T-helper 17 cell (primary cell): ENCODE measurements around the gene APOC3. TPM values are rescaled to one million over a fixed set of nuclear protein-coding genes. Genes with fewer than 3 reads are reported as not detected.

ENCODE experiments used
- ATAC-seq: fragments of 150-1000 bp; cut with Tn5 transposase; 2 replicates; pipeline ENCODE4 v1.10.0; 2021; ENCODE audit warnings: mild to moderate bottlenecking, moderate library complexity
- DNase-seq, 3 donors: peaks; one replicate each; pipeline versions ENCODE4 v3.0.0 to v3.0.0-alpha.2; 2020 to 2021
- H3K9me3 ChIP-seq: one replicate; pipeline ENCODE4 v1.7.0; 2013; ENCODE audit warnings: low read length, mild to moderate bottlenecking; ENCODE audit not compliant: control insufficient read depth, poor library complexity, severe bottlenecking
- H3K27ac Mint-ChIP-seq: one replicate; pipeline ENCODE4 v1.8.0; 2022; ENCODE audit warnings: mild to moderate bottlenecking, moderate library complexity, mixed read lengths
- H3K27me3 Mint-ChIP-seq: one replicate; pipeline ENCODE4 v1.8.0; 2022; ENCODE audit warnings: mixed read lengths
- H3K36me3 Mint-ChIP-seq: one replicate; pipeline ENCODE4 v1.8.0; 2022; ENCODE audit warnings: low read depth, mixed read lengths
- H3K4me1 Mint-ChIP-seq: one replicate; pipeline ENCODE4 v1.8.0; 2022; ENCODE audit warnings: mild to moderate bottlenecking, mixed read lengths
- H3K4me3 Mint-ChIP-seq: one replicate; pipeline ENCODE4 v1.8.0; 2022; ENCODE audit warnings: mild to moderate bottlenecking, moderate library complexity, mixed read lengths
- total RNA-seq, 4 donors: library from RNA in 2 of 4; stranded (reverse) in 2 of 4; gene quantifications; one replicate each; pipeline ENCODE4 v1.2.3 and lab custom pipeline; 2022 to 2026

The APOC3 gene
- total RNA-seq, 2 donors from 2014 or later = not detected

DNA sequence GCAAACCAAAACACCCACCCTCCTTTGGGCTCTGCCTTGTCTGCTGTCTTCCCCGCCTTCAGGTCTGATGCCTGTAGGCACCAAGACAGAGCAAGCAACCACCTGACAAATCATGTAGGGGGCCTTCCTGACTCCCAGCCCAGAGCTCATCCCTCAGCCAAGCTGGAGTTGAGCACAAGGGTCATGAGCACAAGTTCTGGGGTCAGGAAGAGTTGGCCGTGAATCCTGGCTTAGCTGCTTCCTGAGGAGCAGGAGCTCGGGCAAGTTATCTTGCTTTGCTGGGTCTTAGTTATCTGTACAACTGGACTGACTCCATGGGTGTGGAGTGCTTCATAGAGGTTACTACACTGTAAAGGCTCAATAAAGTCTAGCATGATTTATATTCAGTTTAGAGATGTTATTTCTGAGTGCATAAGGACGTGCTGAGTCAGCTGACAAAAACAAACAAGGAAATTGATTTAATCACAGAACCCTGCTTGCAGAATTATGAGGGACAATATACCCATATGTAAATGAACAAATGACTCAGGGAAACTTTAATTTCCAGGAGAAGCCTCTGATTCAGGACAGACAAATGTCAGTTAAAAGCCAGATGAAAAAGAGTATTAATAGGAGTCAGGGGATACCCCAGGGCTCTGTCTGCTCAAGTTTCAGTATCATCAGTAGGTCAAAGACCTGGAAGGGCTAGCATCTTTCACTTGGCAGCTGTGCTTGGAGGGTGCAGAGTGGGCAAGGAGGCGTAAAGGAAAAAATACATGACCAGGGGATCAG is 22.7 kb downstream of the APOC3 start:
- no peak for ATAC-seq
- Mint-ChIP-seq H3K27me3 (no peaks in the 10 kb centered on the region), H3K4me3 (peak overlapping the region; percentile 86), H3K4me1 (peaks cover 58% of the 10 kb centered on the region), H3K27ac (peak overlapping the region; percentile 95), H3K36me3 (no peaks in the 10 kb centered on the region)
- no peak for DNase-seq
- H3K9me3 ChIP-seq = no peaks in the 10 kb centered on the region

GRCh38 chr11:116853461-116854073 is 23.9 kb downstream of the APOC3 start:
- ATAC-seq (peak; percentile 97), DNase-seq (peak in 2 of 3 donors; percentile 35 to 37)
- H3K4me1 Mint-ChIP-seq = peaks cover 58% of the 10 kb centered on the region
- H3K27ac Mint-ChIP-seq = peak overlapping the region; percentile 95
- no peaks in the 10 kb centered on the region for H3K36me3 Mint-ChIP-seq
- no peaks in the 10 kb centered on the region for H3K9me3 ChIP-seq
- peak overlapping the region; percentile 86 for H3K4me3 Mint-ChIP-seq
- no peaks in the 10 kb centered on the region for H3K27me3 Mint-ChIP-seq

GRCh38 chr11:116855413-116855812 is 25.7 kb downstream of the APOC3 start:
- H3K36me3 Mint-ChIP-seq = peaks cover 2% of the 10 kb centered on the region
- H3K27ac Mint-ChIP-seq = peak overlapping the region; percentile 94
- H3K9me3 ChIP-seq = no peaks in the 10 kb centered on the region
- peak overlapping the region; percentile 50 for H3K4me3 Mint-ChIP-seq
- no peaks in the 10 kb centered on the region for H3K27me3 Mint-ChIP-seq
- H3K4me1 Mint-ChIP-seq = peaks cover 49% of the 10 kb centered on the region
- no peak for DNase-seq
- ATAC-seq = no peak

- ATAC-seq (no peak), DNase-seq (no peak)
- no peaks in the 10 kb centered on the region for H3K27me3 Mint-ChIP-seq
- peak overlapping the region; percentile 94 for H3K27ac Mint-ChIP-seq
- peaks cover 43% of the 10 kb centered on the region for H3K4me1 Mint-ChIP-seq
- no peak overlapping the region for H3K4me3 Mint-ChIP-seq
- peaks cover 2% of the 10 kb centered on the region for H3K36me3 Mint-ChIP-seq
- H3K9me3 ChIP-seq = no peaks in the 10 kb centered on the region
Observed at GRCh38 chr11:116856423-116856822, 26.7 kb downstream of the APOC3 start.

GRCh38 chr11:116857316-116857715 is 27.6 kb downstream of the APOC3 start:
- Mint-ChIP-seq H3K27me3 (no peaks in the 10 kb centered on the region), H3K36me3 (peaks cover 5% of the 10 kb centered on the region), H3K4me3 (no peak overlapping the region), H3K27ac (no peak overlapping the region), H3K4me1 (peaks cover 38% of the 10 kb centered on the region)
- DNase-seq (no peak), ATAC-seq (no peak)
- no peaks in the 10 kb centered on the region for H3K9me3 ChIP-seq

DNA sequence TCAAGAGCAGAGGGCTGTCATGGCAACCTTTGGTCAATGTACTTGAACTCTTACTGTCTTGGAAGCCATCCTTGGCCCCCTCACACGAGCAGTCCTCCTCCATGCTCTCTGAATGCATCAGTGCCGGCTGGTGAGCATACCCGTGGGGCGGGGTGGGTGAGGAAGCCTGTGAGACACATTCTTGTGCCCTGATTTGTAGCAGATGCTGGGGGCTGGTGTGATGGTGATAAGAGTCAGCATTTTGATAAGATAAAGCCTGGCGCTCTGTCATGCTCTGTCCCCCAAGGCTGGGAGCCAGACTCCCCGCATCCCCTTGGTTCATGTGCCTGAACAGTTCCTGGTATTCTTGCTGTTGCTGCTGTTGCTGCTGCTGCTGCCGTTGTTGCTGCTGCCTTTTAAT is 28.2 kb downstream of the APOC3 start:
- Mint-ChIP-seq H3K27me3 (no peaks in the 10 kb centered on the region), H3K4me1 (peaks cover 32% of the 10 kb centered on the region), H3K4me3 (no peak overlapping the region), H3K27ac (no peak overlapping the region), H3K36me3 (peaks cover 5% of the 10 kb centered on the region)
- ATAC-seq (no peak), DNase-seq (no peak)
- H3K9me3 ChIP-seq = no peaks in the 10 kb centered on the region

DNA sequence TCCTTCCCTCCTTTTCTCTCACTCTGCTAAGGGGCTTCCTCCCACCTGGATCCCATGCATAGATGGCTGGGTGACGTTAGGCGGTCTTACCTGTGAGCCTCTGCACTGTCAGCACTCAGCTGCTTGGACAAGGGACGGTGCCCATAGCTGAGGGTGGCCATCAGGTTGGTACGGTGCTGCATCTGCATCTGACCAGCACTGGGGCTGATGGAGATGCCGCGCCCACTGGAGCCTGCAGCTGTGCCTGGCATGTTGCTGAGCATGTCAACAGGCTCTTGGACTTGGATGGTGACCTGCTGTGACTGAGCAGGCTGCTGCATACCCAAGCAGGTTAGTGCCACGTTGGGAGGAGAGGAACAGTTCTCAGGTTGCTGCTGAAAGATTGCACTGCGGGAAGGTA is 29.5 kb downstream of the APOC3 start:
- ATAC-seq (no peak), DNase-seq (no peak)
- peaks cover 22% of the 10 kb centered on the region for H3K4me1 Mint-ChIP-seq
- no peaks in the 10 kb centered on the region for H3K27me3 Mint-ChIP-seq
- no peaks in the 10 kb centered on the region for H3K9me3 ChIP-seq
- peaks cover 8% of the 10 kb centered on the region for H3K36me3 Mint-ChIP-seq
- H3K27ac Mint-ChIP-seq = no peak overlapping the region
- H3K4me3 Mint-ChIP-seq = no peak overlapping the region

GRCh38 chr11:116860303-116860702 is 30.6 kb downstream of the APOC3 start:
- Mint-ChIP-seq H3K4me3 (no peak overlapping the region), H3K27me3 (no peaks in the 10 kb centered on the region), H3K4me1 (peaks cover 17% of the 10 kb centered on the region), H3K36me3 (peaks cover 12% of the 10 kb centered on the region), H3K27ac (no peak overlapping the region)
- DNase-seq (no peak), ATAC-seq (no peak)
- H3K9me3 ChIP-seq = no peaks in the 10 kb centered on the region

DNA sequence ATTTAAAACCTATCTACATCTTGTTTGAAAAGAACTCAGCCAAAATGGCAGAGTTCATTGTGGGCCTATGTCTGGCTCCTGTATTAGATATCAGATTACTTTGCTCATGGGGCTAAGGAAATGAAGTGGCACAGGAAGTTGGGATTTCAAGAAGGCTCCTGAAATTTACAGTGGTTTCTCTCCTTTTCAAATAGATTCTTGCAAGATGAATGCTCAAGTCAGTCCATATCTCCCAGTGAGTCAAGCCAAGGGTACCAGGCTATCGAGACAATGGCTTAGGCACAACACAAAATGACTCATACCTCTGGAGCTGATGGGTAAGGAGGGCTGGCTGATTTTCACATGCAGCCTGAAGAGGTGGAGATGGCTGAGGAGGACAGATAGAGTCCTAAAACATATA is 31.8 kb downstream of the APOC3 start:
- ATAC-seq = no peak
- H3K27ac Mint-ChIP-seq = peak overlapping the region; percentile 51
- H3K9me3 ChIP-seq = no peaks in the 10 kb centered on the region
- DNase-seq = no peak
- peaks cover 12% of the 10 kb centered on the region for H3K4me1 Mint-ChIP-seq
- H3K4me3 Mint-ChIP-seq = no peak overlapping the region
- H3K36me3 Mint-ChIP-seq = peaks cover 14% of the 10 kb centered on the region
- H3K27me3 Mint-ChIP-seq = no peaks in the 10 kb centered on the region

DNA sequence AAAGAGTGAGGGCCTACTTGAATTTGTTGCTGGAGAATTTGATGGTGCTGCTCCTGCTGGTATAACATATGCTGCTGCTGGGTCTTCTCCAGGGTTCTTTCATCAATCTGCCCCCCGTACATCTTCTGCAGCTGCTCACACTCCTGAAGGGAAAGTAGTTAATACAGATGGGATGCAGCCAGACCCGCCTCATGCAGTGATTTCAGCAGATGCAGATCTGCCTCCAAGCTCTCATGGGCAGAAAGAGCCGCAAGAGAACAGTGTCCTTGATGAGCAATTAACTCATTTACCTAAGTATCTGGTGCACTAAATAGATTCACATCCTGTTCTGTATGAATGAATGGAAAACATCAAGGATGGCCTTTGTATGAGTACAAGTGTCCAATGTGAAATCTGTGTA is 32.5 kb downstream of the APOC3 start:
- DNase-seq (no peak), ATAC-seq (no peak)
- Mint-ChIP-seq H3K4me3 (no peak overlapping the region), H3K27me3 (no peaks in the 10 kb centered on the region), H3K27ac (no peak overlapping the region), H3K36me3 (peaks cover 14% of the 10 kb centered on the region), H3K4me1 (peaks cover 9% of the 10 kb centered on the region)
- no peaks in the 10 kb centered on the region for H3K9me3 ChIP-seq

GRCh38 chr11:116862951-116863350 is 33.2 kb downstream of the APOC3 start:
- peaks cover 14% of the 10 kb centered on the region for H3K36me3 Mint-ChIP-seq
- DNase-seq = no peak
- peaks cover 9% of the 10 kb centered on the region for H3K4me1 Mint-ChIP-seq
- H3K27ac Mint-ChIP-seq = no peak overlapping the region
- ATAC-seq = no peak
- H3K4me3 Mint-ChIP-seq = no peak overlapping the region
- H3K9me3 ChIP-seq = no peaks in the 10 kb centered on the region
- no peaks in the 10 kb centered on the region for H3K27me3 Mint-ChIP-seq

GRCh38 chr11:116864531-116864930 is 34.8 kb downstream of the APOC3 start:
- Mint-ChIP-seq H3K36me3 (peaks cover 17% of the 10 kb centered on the region), H3K4me3 (no peak overlapping the region), H3K4me1 (peaks cover 9% of the 10 kb centered on the region), H3K27ac (no peak overlapping the region), H3K27me3 (no peaks in the 10 kb centered on the region)
- ATAC-seq (no peak), DNase-seq (no peak)
- no peaks in the 10 kb centered on the region for H3K9me3 ChIP-seq

GRCh38 chr11:116865696-116866095 is 36.0 kb downstream of the APOC3 start:
- H3K27me3 Mint-ChIP-seq = no peaks in the 10 kb centered on the region
- ATAC-seq (no peak), DNase-seq (no peak)
- peaks cover 9% of the 10 kb centered on the region for H3K4me1 Mint-ChIP-seq
- peaks cover 18% of the 10 kb centered on the region for H3K36me3 Mint-ChIP-seq
- no peaks in the 10 kb centered on the region for H3K9me3 ChIP-seq
- no peak overlapping the region for H3K4me3 Mint-ChIP-seq
- peak overlapping the region; percentile 68 for H3K27ac Mint-ChIP-seq
